ENCODE data around the gene FOXP4. TPM values are rescaled to one million over a fixed set of nuclear protein-coding genes. Genes with fewer than 3 reads are reported as not detected.

Gene FOXP4
- polyA plus RNA-seq, 1 of the 3 experiments (the other 2 are of a cell fraction), result 7.3 TPM

DNA sequence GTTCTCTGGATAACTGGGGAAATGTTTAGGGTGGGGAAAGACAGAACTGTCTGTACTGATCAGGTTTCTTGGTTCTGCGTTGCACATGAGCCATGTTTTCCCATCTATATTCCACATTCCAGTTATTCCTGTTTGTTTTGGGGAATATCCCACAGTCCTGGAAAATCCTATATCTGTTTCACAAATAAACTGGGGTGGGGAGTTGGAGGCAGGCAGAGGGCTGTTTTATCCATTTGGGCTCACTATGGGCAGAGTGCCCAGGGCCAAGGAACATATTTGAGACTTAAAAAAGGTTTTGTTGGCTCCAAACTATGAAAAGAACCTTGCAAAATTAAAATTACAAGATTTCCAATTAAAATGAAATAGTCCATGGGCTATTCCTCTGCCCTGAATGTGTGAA is 21.5 kb downstream of the FOXP4 start:
- Histone ChIP-seq H3K4me2 (no peak overlapping the region), H3K27me3 (ENCODE audit: insufficient read depth) (no peaks in the 10 kb centered on the region), H3K4me1 (ENCODE audit: control insufficient read depth in 1 of 2, insufficient read depth in 2 of 2, low read depth in 1 of 2, low read length in 1 of 2) (peaks cover 2 to 18% of the 10 kb centered on the region in 2 experiments; a peak in 3 of 4 replicates), H3K36me3 (replicated peaks in 1 of 2; ENCODE audit: control insufficient read depth in 1 of 2, insufficient read depth in 2 of 2, low read length in 1 of 2) (peaks cover 0 to 22% of the 10 kb centered on the region in 2 experiments), H2AFZ (ENCODE audit: low read depth) (no peak overlapping the region), H3K9me3 (no peaks in the 10 kb centered on the region), H3K9ac (no peak overlapping the region), H3K27ac (ENCODE audit: low read depth in 2 of 2, low read length in 1 of 2) (no peak overlapping the region), H3K9me2 (no peaks in the 10 kb centered on the region), H3K79me2 (ENCODE audit: insufficient read depth) (peaks cover 3% of the 10 kb centered on the region; the same call in 1 of the 2 replicates), H3K4me3 (ENCODE audit: low read depth in 2 of 2, low read length in 1 of 2) (no peak overlapping the region), H4K20me1 (ENCODE audit: insufficient read depth) (peaks cover 9% of the 10 kb centered on the region; the same call in 1 of the 2 replicates), H3F3A (replicated peaks; ENCODE audit: insufficient read depth) (no peaks in the 10 kb centered on the region)
- ChIA-PET POLR2A (no interaction called here), CTCF (no interaction called here)
- TF ChIP-seq TAF1 (IDR thresholded peaks at IDR 0.05; ENCODE audit: borderline replicate concordance, low read depth, low read length), result no peak
- TF ChIP-seq, protein P1, sequence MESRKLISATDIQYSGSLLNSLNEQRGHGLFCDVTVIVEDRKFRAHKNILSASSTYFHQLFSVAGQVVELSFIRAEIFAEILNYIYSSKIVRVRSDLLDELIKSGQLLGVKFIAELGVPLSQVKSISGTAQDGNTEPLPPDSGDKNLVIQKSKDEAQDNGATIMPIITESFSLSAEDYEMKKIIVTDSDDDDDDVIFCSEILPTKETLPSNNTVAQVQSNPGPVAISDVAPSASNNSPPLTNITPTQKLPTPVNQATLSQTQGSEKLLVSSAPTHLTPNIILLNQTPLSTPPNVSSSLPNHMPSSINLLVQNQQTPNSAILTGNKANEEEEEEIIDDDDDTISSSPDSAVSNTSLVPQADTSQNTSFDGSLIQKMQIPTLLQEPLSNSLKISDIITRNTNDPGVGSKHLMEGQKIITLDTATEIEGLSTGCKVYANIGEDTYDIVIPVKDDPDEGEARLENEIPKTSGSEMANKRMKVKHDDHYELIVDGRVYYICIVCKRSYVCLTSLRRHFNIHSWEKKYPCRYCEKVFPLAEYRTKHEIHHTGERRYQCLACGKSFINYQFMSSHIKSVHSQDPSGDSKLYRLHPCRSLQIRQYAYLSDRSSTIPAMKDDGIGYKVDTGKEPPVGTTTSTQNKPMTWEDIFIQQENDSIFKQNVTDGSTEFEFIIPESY (IDR thresholded peaks at IDR 0.05; ENCODE audit: borderline replicate concordance, low read depth), result no peak
- no peak for TF ChIP-seq GATA2 (CRISPR knock-in tag; IDR thresholded peaks at IDR 0.05)
- TF ChIP-seq YY1 (IDR thresholded peaks at IDR 0.05; ENCODE audit: low read depth), result no peak
- TF ChIP-seq SIN3A (IDR thresholded peaks at IDR 0.05; ENCODE audit: borderline replicate concordance, low read depth, low read length), result no peak
- TF ChIP-seq, protein P2, sequence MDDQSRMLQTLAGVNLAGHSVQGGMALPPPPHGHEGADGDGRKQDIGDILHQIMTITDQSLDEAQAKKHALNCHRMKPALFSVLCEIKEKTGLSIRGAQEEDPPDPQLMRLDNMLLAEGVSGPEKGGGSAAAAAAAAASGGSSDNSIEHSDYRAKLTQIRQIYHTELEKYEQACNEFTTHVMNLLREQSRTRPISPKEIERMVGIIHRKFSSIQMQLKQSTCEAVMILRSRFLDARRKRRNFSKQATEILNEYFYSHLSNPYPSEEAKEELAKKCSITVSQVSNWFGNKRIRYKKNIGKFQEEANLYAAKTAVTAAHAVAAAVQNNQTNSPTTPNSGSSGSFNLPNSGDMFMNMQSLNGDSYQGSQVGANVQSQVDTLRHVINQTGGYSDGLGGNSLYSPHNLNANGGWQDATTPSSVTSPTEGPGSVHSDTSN (IDR thresholded peaks at IDR 0.05), result no peak
- TF ChIP-seq ELF1 (IDR thresholded peaks at IDR 0.05), result no peak
- no peak for TF ChIP-seq TCF12 (IDR thresholded peaks at IDR 0.05)
- 96% methylated on average over 1 of the region's 1 CpG for WGBS (ENCODE audit: low lambda C conversion rate)
- no peak for DNase-seq

DNA sequence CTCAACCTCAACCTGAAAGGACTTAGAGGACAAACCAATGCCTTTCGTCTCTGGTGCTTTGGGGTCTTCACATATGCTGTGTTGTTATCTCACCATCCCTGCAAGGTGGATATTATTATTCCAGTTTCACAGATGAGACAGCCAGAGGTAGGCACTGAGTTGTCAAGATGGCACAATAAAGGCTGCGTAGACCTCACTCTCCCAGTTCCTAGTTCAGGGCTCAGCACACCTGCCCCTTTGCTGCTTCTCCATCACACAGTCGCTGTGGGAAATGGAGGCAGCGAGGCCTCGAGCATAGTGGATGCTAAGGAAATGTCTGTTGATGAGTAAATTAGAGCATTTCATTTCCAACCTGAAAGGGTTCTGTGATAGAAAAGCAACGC is 22.0 kb downstream of the FOXP4 start:
- Histone ChIP-seq H3K4me3 (ENCODE audit: low read depth in 2 of 2, low read length in 1 of 2) (no peak overlapping the region), H3K27me3 (ENCODE audit: insufficient read depth) (no peaks in the 10 kb centered on the region), H3K27ac (ENCODE audit: low read depth in 2 of 2, low read length in 1 of 2) (no peak overlapping the region), H3K79me2 (ENCODE audit: insufficient read depth) (peaks cover 3% of the 10 kb centered on the region), H3K4me1 (ENCODE audit: control insufficient read depth in 1 of 2, insufficient read depth in 2 of 2, low read depth in 1 of 2, low read length in 1 of 2) (peaks cover 0 to 14% of the 10 kb centered on the region in 2 experiments; a peak in 2 of 4 replicates), H3K4me2 (no peak overlapping the region), H3K9me2 (no peaks in the 10 kb centered on the region), H4K20me1 (ENCODE audit: insufficient read depth) (0 out of 2 replicates have a peak, but pooled peaks cover 5% of the 10 kb centered on the region), H2AFZ (ENCODE audit: low read depth) (no peak overlapping the region), H3K9ac (no peak overlapping the region), H3F3A (replicated peaks; ENCODE audit: insufficient read depth) (no peaks in the 10 kb centered on the region), H3K9me3 (no peaks in the 10 kb centered on the region), H3K36me3 (replicated peaks in 1 of 2; ENCODE audit: control insufficient read depth in 1 of 2, insufficient read depth in 2 of 2, low read length in 1 of 2) (peaks cover 0 to 22% of the 10 kb centered on the region in 2 experiments)
- no peak for DNase-seq
- ChIA-PET POLR2A (no interaction called here), CTCF (interaction anchor here (1.0 to 1.1 kb wide), 2 partner anchors 106 to 200 kb away, joined by 3 read pairs; no protein-coding TSS in a partner anchor)
- 93% methylated on average over 6 of the region's 6 CpGs for WGBS (ENCODE audit: low lambda C conversion rate)
- TF ChIP-seq YY1 (IDR thresholded peaks at IDR 0.05; ENCODE audit: low read depth), result no peak
- TF ChIP-seq, protein P3, sequence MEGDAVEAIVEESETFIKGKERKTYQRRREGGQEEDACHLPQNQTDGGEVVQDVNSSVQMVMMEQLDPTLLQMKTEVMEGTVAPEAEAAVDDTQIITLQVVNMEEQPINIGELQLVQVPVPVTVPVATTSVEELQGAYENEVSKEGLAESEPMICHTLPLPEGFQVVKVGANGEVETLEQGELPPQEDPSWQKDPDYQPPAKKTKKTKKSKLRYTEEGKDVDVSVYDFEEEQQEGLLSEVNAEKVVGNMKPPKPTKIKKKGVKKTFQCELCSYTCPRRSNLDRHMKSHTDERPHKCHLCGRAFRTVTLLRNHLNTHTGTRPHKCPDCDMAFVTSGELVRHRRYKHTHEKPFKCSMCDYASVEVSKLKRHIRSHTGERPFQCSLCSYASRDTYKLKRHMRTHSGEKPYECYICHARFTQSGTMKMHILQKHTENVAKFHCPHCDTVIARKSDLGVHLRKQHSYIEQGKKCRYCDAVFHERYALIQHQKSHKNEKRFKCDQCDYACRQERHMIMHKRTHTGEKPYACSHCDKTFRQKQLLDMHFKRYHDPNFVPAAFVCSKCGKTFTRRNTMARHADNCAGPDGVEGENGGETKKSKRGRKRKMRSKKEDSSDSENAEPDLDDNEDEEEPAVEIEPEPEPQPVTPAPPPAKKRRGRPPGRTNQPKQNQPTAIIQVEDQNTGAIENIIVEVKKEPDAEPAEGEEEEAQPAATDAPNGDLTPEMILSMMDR (IDR thresholded peaks at IDR 0.05), result no peak
- TF ChIP-seq NFIC (IDR thresholded peaks at IDR 0.05; ENCODE audit: borderline replicate concordance), result no peak
- TF ChIP-seq, protein P4, sequence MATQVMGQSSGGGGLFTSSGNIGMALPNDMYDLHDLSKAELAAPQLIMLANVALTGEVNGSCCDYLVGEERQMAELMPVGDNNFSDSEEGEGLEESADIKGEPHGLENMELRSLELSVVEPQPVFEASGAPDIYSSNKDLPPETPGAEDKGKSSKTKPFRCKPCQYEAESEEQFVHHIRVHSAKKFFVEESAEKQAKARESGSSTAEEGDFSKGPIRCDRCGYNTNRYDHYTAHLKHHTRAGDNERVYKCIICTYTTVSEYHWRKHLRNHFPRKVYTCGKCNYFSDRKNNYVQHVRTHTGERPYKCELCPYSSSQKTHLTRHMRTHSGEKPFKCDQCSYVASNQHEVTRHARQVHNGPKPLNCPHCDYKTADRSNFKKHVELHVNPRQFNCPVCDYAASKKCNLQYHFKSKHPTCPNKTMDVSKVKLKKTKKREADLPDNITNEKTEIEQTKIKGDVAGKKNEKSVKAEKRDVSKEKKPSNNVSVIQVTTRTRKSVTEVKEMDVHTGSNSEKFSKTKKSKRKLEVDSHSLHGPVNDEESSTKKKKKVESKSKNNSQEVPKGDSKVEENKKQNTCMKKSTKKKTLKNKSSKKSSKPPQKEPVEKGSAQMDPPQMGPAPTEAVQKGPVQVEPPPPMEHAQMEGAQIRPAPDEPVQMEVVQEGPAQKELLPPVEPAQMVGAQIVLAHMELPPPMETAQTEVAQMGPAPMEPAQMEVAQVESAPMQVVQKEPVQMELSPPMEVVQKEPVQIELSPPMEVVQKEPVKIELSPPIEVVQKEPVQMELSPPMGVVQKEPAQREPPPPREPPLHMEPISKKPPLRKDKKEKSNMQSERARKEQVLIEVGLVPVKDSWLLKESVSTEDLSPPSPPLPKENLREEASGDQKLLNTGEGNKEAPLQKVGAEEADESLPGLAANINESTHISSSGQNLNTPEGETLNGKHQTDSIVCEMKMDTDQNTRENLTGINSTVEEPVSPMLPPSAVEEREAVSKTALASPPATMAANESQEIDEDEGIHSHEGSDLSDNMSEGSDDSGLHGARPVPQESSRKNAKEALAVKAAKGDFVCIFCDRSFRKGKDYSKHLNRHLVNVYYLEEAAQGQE (IDR thresholded peaks at IDR 0.05; ENCODE audit: low read depth, low read length), result no peak
